HepG2 (cell line): ENCODE measurements around the gene CABP5. TPM values are rescaled to one million over a fixed set of nuclear protein-coding genes. Genes with fewer than 3 reads are reported as not detected.

Experiments
- ATAC-seq: fragments of 200-7000 bp; cut with Tn5 transposase; 3 replicates; pipeline ENCODE4 v1.9.1; 2020; ENCODE audit warnings: mild to moderate bottlenecking, moderate library complexity
- BruUV-seq: library from RNA; stranded (reverse); fragments of 400-500 nt; replicated peaks from 2 replicates; lab custom pipeline; 2021; lab: Mats Ljungman, UMichigan
- CTCF ChIA-PET: fragments of 300-600 bp; formaldehyde crosslinking; extraction: SDS; loops from one replicate; lab custom pipeline; 2021; ENCODE audit warnings: low total read pairs, inconsistent platforms, low intra/inter-chr PET ratio; lab: Yijun Ruan, JAX
- POLR2A ChIA-PET: fragments of 350-600 bp; sonication (Branson Sonifier 250); formaldehyde crosslinking; loops from one replicate; lab custom pipeline; 2020; ENCODE audit warnings: antibody characterized with exemption, inconsistent platforms; lab: Yijun Ruan, JAX
- DNase-seq: peaks from one replicate; pipeline ENCODE4 v3.0.0-alpha.2; 2015; ENCODE audit warnings: low spot score
- FAIRE-seq: peaks from 3 replicates; lab custom pipeline; 2011; peaks lifted over from hg19 to GRCh38; lab: Jason Lieb, UNC
- H2AFZ ChIP-seq: one replicate; pipeline ENCODE4 v1.6.1; 2011; ENCODE audit warnings: low read length, inconsistent platforms
- H3K27ac ChIP-seq: fragments of 300-600 bp; 3 replicates; pipeline ENCODE4 v1.8.0; 2011; ENCODE audit warnings: mixed run types, mild to moderate bottlenecking, mixed read lengths, low read length, inconsistent platforms; ENCODE audit not compliant: insufficient read depth; ENCODE audit errors: extremely low read length
- H3K27me3 ChIP-seq, 2 experiments: fragments of 200-600 bp in 1 of 2; 2 replicates in 1 of 2; 3 replicates in 1 of 2; pipeline versions ENCODE4 v1.6.0 to v1.8.0; 2011; ENCODE audit warnings: low read length in 2 of 2, mild to moderate bottlenecking in 2 of 2, moderate library complexity in 2 of 2, inconsistent platforms in 1 of 2; ENCODE audit not compliant: insufficient read depth in 2 of 2, control insufficient read depth in 1 of 2
- H3K36me3 ChIP-seq, 2 experiments: fragments of 200-600 bp in 1 of 2; replicated peaks in 1 of 2; 2 replicates in 1 of 2; 3 replicates in 1 of 2; pipeline versions ENCODE4 v1.5.1 to v1.8.0; 2011; ENCODE audit warnings: low read length in 2 of 2, inconsistent platforms in 1 of 2; ENCODE audit not compliant: insufficient read depth in 2 of 2, control insufficient read depth in 1 of 2
- H3K4me1 ChIP-seq: 2 replicates; pipeline ENCODE4 v1.5.1; 2012; ENCODE audit warnings: low read length, inconsistent platforms; ENCODE audit not compliant: insufficient read depth
- H3K4me2 ChIP-seq: 2 replicates; pipeline ENCODE4 v1.6.0; 2011; ENCODE audit warnings: low read depth, low read length, inconsistent platforms
- H3K4me3 ChIP-seq, 3 experiments: fragments of 200-600 bp in 1 of 3; sonication (generic), shearing (Covaris generic) in 1 of 3; replicated peaks in 1 of 3; 2 replicates each; pipeline ENCODE4 v1.5.1; 2011 to 2016; ENCODE audit warnings: low read length in 3 of 3, inconsistent platforms in 2 of 3, low read depth in 2 of 3, mild to moderate bottlenecking in 2 of 3, control low read depth in 1 of 3, mixed read lengths in 1 of 3; ENCODE audit not compliant: insufficient read depth in 1 of 3
- H3K79me2 ChIP-seq: one replicate; pipeline ENCODE4 v1.6.1; 2011; ENCODE audit warnings: low read length, inconsistent platforms; ENCODE audit not compliant: insufficient read depth
- H3K9ac ChIP-seq: 2 replicates; pipeline ENCODE4 v1.6.0; 2011; ENCODE audit warnings: mild to moderate bottlenecking, low read depth, low read length, inconsistent platforms; ENCODE audit not compliant: insufficient read depth
- H3K9me3 ChIP-seq: 2 replicates; pipeline ENCODE4 v1.5.1; 2012; ENCODE audit warnings: mild to moderate bottlenecking, low read length
- H4K20me1 ChIP-seq: 2 replicates; pipeline ENCODE4 v1.6.0; 2011; ENCODE audit warnings: inconsistent platforms, mild to moderate bottlenecking, low read length, moderate library complexity; ENCODE audit not compliant: insufficient read depth
- EP300 ChIP-seq, 3 experiments: sonication (generic) in 1 of 3; formaldehyde crosslinking in 1 of 3; IDR thresholded peaks; 2 replicates each; pipeline versions ENCODE4 v1.5.1 to v1.6.1; 2011 to 2020; ENCODE audit warnings: low read depth in 2 of 3, low read length in 2 of 3, borderline replicate concordance in 1 of 3, improper control_type of control experiment in 1 of 3, mild to moderate bottlenecking in 1 of 3, missing genetic modification reagents in 1 of 3, moderate library complexity in 1 of 3
- GFI1 ChIP-seq: sonication (generic); formaldehyde crosslinking; IDR thresholded peaks from 2 replicates; pipeline ENCODE4 v1.5.0; 2020; ENCODE audit warnings: missing genetic modification reagents, mild to moderate bottlenecking, borderline replicate concordance
- HNRNPK ChIP-seq: fragments of 200-400 bp; formaldehyde crosslinking; IDR thresholded peaks from 2 replicates; pipeline ENCODE4 v1.6.1; 2018; ENCODE audit warnings: low read length, low read depth, moderate library complexity, mild to moderate bottlenecking; ENCODE audit not compliant: poor library complexity, severe bottlenecking
- IRX3 ChIP-seq: sonication (generic); formaldehyde crosslinking; IDR thresholded peaks from 2 replicates; pipeline ENCODE4 v1.8.1; 2023; ENCODE audit warnings: mild to moderate bottlenecking, low read depth, missing genetic modification reagents, borderline replicate concordance
- PCBP1 ChIP-seq: fragments of 200-400 bp; formaldehyde crosslinking; IDR thresholded peaks from 2 replicates; pipeline ENCODE4 v1.6.1; 2017; ENCODE audit warnings: mild to moderate bottlenecking, low read depth, low read length, borderline replicate concordance
- PHF21A ChIP-seq: sonication (generic); formaldehyde crosslinking; IDR thresholded peaks from 2 replicates; pipeline ENCODE4 v1.5.0; 2020; ENCODE audit warnings: mild to moderate bottlenecking, missing genetic modification reagents
- PRPF4 ChIP-seq: fragments of 200-400 bp; formaldehyde crosslinking; IDR thresholded peaks from 2 replicates; pipeline ENCODE4 v1.6.1; 2016; ENCODE audit warnings: low read length, low read depth; ENCODE audit not compliant: poor library complexity, severe bottlenecking
- ZBTB44 ChIP-seq: sonication (generic); formaldehyde crosslinking; IDR thresholded peaks from 2 replicates; pipeline ENCODE4 v1.4.0; 2020; ENCODE audit warnings: missing genetic modification reagents
- ZFP37 ChIP-seq: sonication (generic); formaldehyde crosslinking; IDR thresholded peaks from 2 replicates; pipeline ENCODE4 v1.4.0; 2020; ENCODE audit warnings: missing genetic modification reagents, borderline replicate concordance
- ZNF564 ChIP-seq: sonication (generic); formaldehyde crosslinking; IDR thresholded peaks from 2 replicates; pipeline ENCODE4 v1.8.1; 2023; ENCODE audit warnings: mild to moderate bottlenecking, missing genetic modification reagents
- ZNF652 ChIP-seq: IDR thresholded peaks from 2 replicates; pipeline ENCODE4 v1.6.1; 2016; ENCODE audit warnings: low read depth, borderline replicate concordance
- ZNF720 ChIP-seq: sonication (generic); formaldehyde crosslinking; IDR thresholded peaks from 2 replicates; pipeline ENCODE4 v1.4.0; 2020; ENCODE audit warnings: missing genetic modification reagents
- ZSCAN21 ChIP-seq: sonication (generic); formaldehyde crosslinking; IDR thresholded peaks from 2 replicates; pipeline ENCODE4 v1.8.0; 2022; ENCODE audit warnings: mild to moderate bottlenecking, missing genetic modification reagents, moderate library complexity, borderline replicate concordance
- WGBS: methylation state at CpG from one replicate; pipeline ENCODE4 v1.1.6; 2017; ENCODE audit warnings: low lambda C conversion rate; 5-methylcytosine and 5-hydroxymethylcytosine counted together
- in situ Hi-C: cut with HindIII; loops from 2 replicates; pipeline ENCODE4 v1.10.0; 2017; ENCODE audit warnings: low pct_unique_long_range_greater_than_20kb; ENCODE audit not compliant: extremely low pct_ligation_motif_present
- intact Hi-C: fragments of 100-400 bp; cut with micrococcal nuclease; formaldehyde crosslinking; loops from one replicate; pipeline ENCODE4 v1.10.0; 2022; ENCODE audit not compliant: unreplicated experiment
- polyA plus RNA-seq, 8 experiments: library from polyadenylated mRNA; depleted of rRNA in 3 of 8; stranded (reverse) in 7 of 8; unstranded in 1 of 8; fragments of >200 nt; fragmentation: Illumina TruSeq in 4 of 8; extraction: Trizol in 4 of 8; gene quantifications; 2 replicates each; pipeline versions ENCODE4 v1.2.1 to v1.2.3, GENCODE V29; 2011 to 2016; ENCODE audit warnings: low read depth in 4 of 8, missing spikeins in 1 of 8, mixed read lengths in 1 of 8; ENCODE audit not compliant: insufficient read depth in 1 of 8
- total RNA-seq, 5 experiments: library from RNA; depleted of rRNA; stranded (reverse); fragments of >200 nt; fragmentation: Illumina TruSeq; extraction: Trizol; gene quantifications; 2 replicates each; pipeline ENCODE4 v1.2.3, GENCODE V29; 2016; ENCODE audit warnings: low read depth in 1 of 5
- TF ChIP-seq, protein P1 (sequence below): sonication (generic); formaldehyde crosslinking; IDR thresholded peaks from 2 replicates; pipeline ENCODE4 v1.8.0; 2022; ENCODE audit warnings: mild to moderate bottlenecking, missing genetic modification reagents, moderate library complexity
- TF ChIP-seq, protein P2 (sequence below): sonication (generic); formaldehyde crosslinking; IDR thresholded peaks from 2 replicates; pipeline ENCODE4 v1.5.0; 2020; ENCODE audit warnings: mild to moderate bottlenecking, missing genetic modification reagents
- TF ChIP-seq, protein P3 (sequence below): sonication (generic); formaldehyde crosslinking; IDR thresholded peaks from 2 replicates; pipeline ENCODE4 v1.4.0; 2020; ENCODE audit warnings: mild to moderate bottlenecking, missing genetic modification reagents

The CABP5 gene
- total and polyA plus RNA-seq, 2 of the 13 experiments (the other 11 are each of a cell fraction or from before 2014, with no cell fraction given), result not detected

DNA sequence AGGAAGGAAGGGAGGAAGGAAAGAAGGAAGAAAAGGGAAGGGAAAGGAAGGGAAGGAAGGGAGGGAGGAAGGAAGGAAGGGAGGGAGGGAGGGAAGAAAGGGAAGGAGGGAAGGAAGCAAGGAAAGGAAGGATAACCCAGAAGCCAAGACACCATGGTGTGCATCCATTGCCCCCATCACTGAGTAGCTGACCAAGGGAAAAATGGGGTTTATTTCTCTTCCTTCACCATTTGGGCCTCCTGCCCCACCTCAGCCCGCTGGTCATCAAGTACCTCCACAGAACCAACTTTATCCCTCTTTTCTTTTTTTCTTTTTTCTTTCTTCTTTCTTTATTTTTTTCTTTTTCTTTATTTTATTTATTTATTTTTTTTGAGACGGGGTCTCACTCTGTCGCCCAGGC lies 20.4 kb downstream of the CABP5 start:
- Histone ChIP-seq H3K36me3 (no peaks in the 10 kb centered on the region), H3K27me3 (peaks cover 0 to 16% of the 10 kb centered on the region in 2 experiments; a peak in 3 of 5 replicates), H3K9me3 (no peaks in the 10 kb centered on the region), H3K79me2 (no peaks in the 10 kb centered on the region), H3K4me3 (no peak overlapping the region), H3K27ac (no peak overlapping the region), H3K4me1 (no peaks in the 10 kb centered on the region), H2AFZ (no peak overlapping the region), H3K9ac (no peak overlapping the region), H3K4me2 (no peak overlapping the region), H4K20me1 (no peaks in the 10 kb centered on the region)
- ATAC-seq, result no peak
- WGBS, result 4% methylated on average over 3 of the region's 3 CpGs
- POLR2A ChIA-PET, result no interaction called here
- no TSS peak for BruUV-seq
- CTCF ChIA-PET, result no interaction called here
- intact Hi-C loops, result no loop called here
- in situ Hi-C loops, result no loop called here
- no peak for FAIRE-seq
- DNase-seq, result no peak
- TF ChIP-seq HNRNPK, result peak; percentile 90
- no peak for TF ChIP-seq PHF21A (CRISPR knock-in tag)
- no peak for TF ChIP-seq IRX3 (CRISPR knock-in tag)
- no peak for TF ChIP-seq GFI1
- TF ChIP-seq ZNF720 (CRISPR knock-in tag), result no peak
- TF ChIP-seq ZFP37, result no peak
- TF ChIP-seq, protein P1, sequence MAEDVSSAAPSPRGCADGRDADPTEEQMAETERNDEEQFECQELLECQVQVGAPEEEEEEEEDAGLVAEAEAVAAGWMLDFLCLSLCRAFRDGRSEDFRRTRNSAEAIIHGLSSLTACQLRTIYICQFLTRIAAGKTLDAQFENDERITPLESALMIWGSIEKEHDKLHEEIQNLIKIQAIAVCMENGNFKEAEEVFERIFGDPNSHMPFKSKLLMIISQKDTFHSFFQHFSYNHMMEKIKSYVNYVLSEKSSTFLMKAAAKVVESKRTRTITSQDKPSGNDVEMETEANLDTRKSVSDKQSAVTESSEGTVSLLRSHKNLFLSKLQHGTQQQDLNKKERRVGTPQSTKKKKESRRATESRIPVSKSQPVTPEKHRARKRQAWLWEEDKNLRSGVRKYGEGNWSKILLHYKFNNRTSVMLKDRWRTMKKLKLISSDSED (CRISPR knock-in tag), result no peak
- TF ChIP-seq ZBTB44 (CRISPR knock-in tag), result no peak
- TF ChIP-seq EP300 (IDR thresholded peaks at IDR 0.05; ENCODE audit: low read depth in 2 of 2, low read length in 2 of 2), result no peak
- no peak for TF ChIP-seq EP300 (CRISPR knock-in tag; IDR thresholded peaks at IDR 0.05; ENCODE audit: borderline replicate concordance)
- TF ChIP-seq PCBP1, result 0 out of 2 replicates have a peak, but pooled peaks have one; percentile 43
- no peak for TF ChIP-seq ZNF652 (CRISPR knock-in tag)
- TF ChIP-seq, protein P2, sequence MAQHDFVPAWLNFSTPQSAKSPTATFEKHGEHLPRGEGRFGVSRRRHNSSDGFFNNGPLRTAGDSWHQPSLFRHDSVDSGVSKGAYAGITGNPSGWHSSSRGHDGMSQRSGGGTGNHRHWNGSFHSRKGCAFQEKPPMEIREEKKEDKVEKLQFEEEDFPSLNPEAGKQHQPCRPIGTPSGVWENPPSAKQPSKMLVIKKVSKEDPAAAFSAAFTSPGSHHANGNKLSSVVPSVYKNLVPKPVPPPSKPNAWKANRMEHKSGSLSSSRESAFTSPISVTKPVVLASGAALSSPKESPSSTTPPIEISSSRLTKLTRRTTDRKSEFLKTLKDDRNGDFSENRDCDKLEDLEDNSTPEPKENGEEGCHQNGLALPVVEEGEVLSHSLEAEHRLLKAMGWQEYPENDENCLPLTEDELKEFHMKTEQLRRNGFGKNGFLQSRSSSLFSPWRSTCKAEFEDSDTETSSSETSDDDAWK (CRISPR knock-in tag), result no peak
- no peak for TF ChIP-seq ZNF564 (CRISPR knock-in tag)
- TF ChIP-seq, protein P3, sequence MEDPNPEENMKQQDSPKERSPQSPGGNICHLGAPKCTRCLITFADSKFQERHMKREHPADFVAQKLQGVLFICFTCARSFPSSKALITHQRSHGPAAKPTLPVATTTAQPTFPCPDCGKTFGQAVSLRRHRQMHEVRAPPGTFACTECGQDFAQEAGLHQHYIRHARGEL (CRISPR knock-in tag), result no peak
- TF ChIP-seq PRPF4, result no peak
- no peak for TF ChIP-seq ZSCAN21 (CRISPR knock-in tag)
